GM21381 (cell line): ENCODE measurements around the gene CNN2.

ENCODE experiments used
- ATAC-seq: cut with Tn5 transposase; IDR thresholded peaks from one replicate; pipeline ENCODE4 v1.9.1; 2021; ENCODE audit warnings: mild to moderate bottlenecking, moderate library complexity; ENCODE audit not compliant: unreplicated experiment

The CNN2 gene

GRCh38 chr19:1025960-1026782, at the start of gene CNN2:
Gene CNN2, plus strand, starts transcription at chr19:1026608. Its CDS starts 54 bp downstream, at chr19:1026662.
- peak; percentile 53 for ATAC-seq

- ATAC-seq: no peak
Observed at GRCh38 chr19:977058-977464, 49.3 kb upstream of the CNN2 start.

- ATAC-seq: no peak
Observed at GRCh38 chr19:979318-979741, 47.1 kb upstream of the CNN2 start.

- ATAC-seq: no peak
Observed at GRCh38 chr19:980133-980998, 46.0 kb upstream of the CNN2 start.

GRCh38 chr19:982567-983170, 43.7 kb upstream of the CNN2 start:
- ATAC-seq: peak; percentile 51

- peak; percentile 77 for ATAC-seq
Observed at GRCh38 chr19:984165-984967, 42.0 kb upstream of the CNN2 start, which contains the start of gene WDR18. Gene WDR18, plus strand, starts transcription at chr19:984345. Its CDS starts 9 bp downstream, at chr19:984354.

GRCh38 chr19:986083-986482, 40.3 kb upstream of the CNN2 start:
- no peak for ATAC-seq

GRCh38 chr19:988081-988480, 38.3 kb upstream of the CNN2 start:
- no peak for ATAC-seq

GRCh38 chr19:988510-988909, 37.9 kb upstream of the CNN2 start:
- ATAC-seq: no peak

GRCh38 chr19:989381-990081, 36.9 kb upstream of the CNN2 start:
- ATAC-seq: no peak

- no peak for ATAC-seq
Observed at GRCh38 chr19:990119-990571, 36.3 kb upstream of the CNN2 start.

GRCh38 chr19:990746-991145, 35.7 kb upstream of the CNN2 start:
- ATAC-seq: no peak

GRCh38 chr19:991174-991931, 35.1 kb upstream of the CNN2 start:
- ATAC-seq: no peak

GRCh38 chr19:991932-992669, 34.3 kb upstream of the CNN2 start:
- ATAC-seq: no peak

- no peak for ATAC-seq
Observed at GRCh38 chr19:992670-993055, 33.7 kb upstream of the CNN2 start.

- no peak for ATAC-seq
Observed at GRCh38 chr19:993361-993830, 33.0 kb upstream of the CNN2 start.

- ATAC-seq: no peak
Observed at GRCh38 chr19:993831-994393, 32.5 kb upstream of the CNN2 start.

GRCh38 chr19:994516-994915, 31.9 kb upstream of the CNN2 start:
- ATAC-seq: no peak
